K562 (cell line): ENCODE results near the gene SPTBN5. TPM values are rescaled to one million over a fixed set of nuclear protein-coding genes. Genes with fewer than 3 reads are reported as not detected.

ENCODE experiments used
- ARNT ChIP-seq, 2 experiments: fragments of 450-650 bp; IDR thresholded peaks; 2 replicates each; pipeline ENCODE4 v1.6.1; 2016; ENCODE audit warnings: mild to moderate bottlenecking in 1 of 2
- BHLHE40 ChIP-seq: IDR thresholded peaks from 2 replicates; pipeline ENCODE4 v1.6.1; 2011; ENCODE audit warnings: low read length, improper control_type of control experiment
- CHCHD3 ChIP-seq: fragments of 250-450 bp; sonication (Bioruptor Pico); IDR thresholded peaks from 2 replicates; pipeline ENCODE4 v2.1.2; 2022; ENCODE audit warnings: mild to moderate bottlenecking
- CREM ChIP-seq: IDR thresholded peaks from 2 replicates; pipeline ENCODE4 v1.6.1; 2014; ENCODE audit warnings: antibody characterized with exemption, low read depth
- EGR1 ChIP-seq: fragments of 450-650 bp; conservative IDR thresholded peaks from 2 replicates; pipeline ENCODE4 v1.6.1; 2017; ENCODE audit warnings: mild to moderate bottlenecking
- ELF1 ChIP-seq: fragments of 200-800 bp; sonication (Bioruptor generic); IDR thresholded peaks from 2 replicates; pipeline ENCODE4 v1.6.1; 2016; ENCODE audit warnings: missing genetic modification characterization, missing compliant biosample characterization
- L3MBTL2 ChIP-seq: fragments of 450-650 bp; IDR thresholded peaks from 2 replicates; pipeline ENCODE4 v1.6.1; 2016; ENCODE audit warnings: mild to moderate bottlenecking, moderate library complexity
- MAX ChIP-seq: sonication (generic); formaldehyde crosslinking; IDR thresholded peaks from 2 replicates; pipeline ENCODE4 v1.9.0; 2022; ENCODE audit warnings: mild to moderate bottlenecking, missing genetic modification reagents
- PKNOX1 ChIP-seq: fragments of 450-650 bp; IDR thresholded peaks from 2 replicates; pipeline ENCODE4 v1.6.1; 2016
- PPARD ChIP-seq: fragments of 250-450 bp; sonication (Bioruptor Pico); IDR thresholded peaks from 2 replicates; pipeline ENCODE4 v1.8.0; 2022; ENCODE audit warnings: inconsistent platforms, mild to moderate bottlenecking, moderate library complexity
- RAD21 ChIP-seq, 2 experiments: fragments of 250-450 bp in 1 of 2; fragments of 450-650 bp in 1 of 2; sonication (Bioruptor Pico) in 1 of 2; formaldehyde crosslinking in 1 of 2; IDR thresholded peaks in 1 of 2; conservative IDR thresholded peaks in 1 of 2; 2 replicates each; pipeline versions ENCODE4 v1.4.0 to v1.8.0; 2020 to 2022; ENCODE audit warnings: mild to moderate bottlenecking in 2 of 2, moderate library complexity in 1 of 2
- RFX5 ChIP-seq: IDR thresholded peaks from 2 replicates; pipeline ENCODE4 v1.6.1; 2011; ENCODE audit warnings: low read depth, mild to moderate bottlenecking, improper control_type of control experiment, low read length
- SETDB1 ChIP-seq: IDR thresholded peaks from one replicate; pipeline ENCODE4 v1.6.1; 2012; ENCODE audit warnings: low read length, control low read depth, inconsistent platforms
- SMARCA5 ChIP-seq: fragments of 450-650 bp; IDR thresholded peaks from 2 replicates; pipeline ENCODE4 v1.6.1; 2016
- SRF ChIP-seq, 2 experiments: fragments of 250-450, 450-650 bp in 1 of 2; sonication (Bioruptor Pico) in 1 of 2; sonication (generic) in 1 of 2; formaldehyde crosslinking; IDR thresholded peaks; 2 replicates each; pipeline versions ENCODE4 v1.5.0 to v1.5.1; 2020 to 2022; ENCODE audit warnings: mild to moderate bottlenecking in 1 of 2, missing genetic modification reagents in 1 of 2
- TRIM25 ChIP-seq: fragments of 450-650 bp; IDR thresholded peaks from 2 replicates; pipeline ENCODE4 v1.7.0; 2016; ENCODE audit warnings: borderline replicate concordance
- ZNF121 ChIP-seq: sonication (generic); formaldehyde crosslinking; conservative IDR thresholded peaks from 2 replicates; pipeline ENCODE4 v1.8.0; 2022; ENCODE audit warnings: missing genetic modification reagents
- ZNF184 ChIP-seq: sonication (generic); formaldehyde crosslinking; IDR thresholded peaks from 2 replicates; pipeline ENCODE4 v1.5.0; 2020; ENCODE audit warnings: missing genetic modification reagents
- ZNF431 ChIP-seq: sonication (generic); formaldehyde crosslinking; IDR thresholded peaks from 2 replicates; pipeline ENCODE4 v1.8.0; 2022; ENCODE audit warnings: mild to moderate bottlenecking, missing genetic modification reagents
- polyA plus RNA-seq, 8 experiments: library from polyadenylated mRNA; depleted of rRNA in 4 of 8; stranded (reverse) in 5 of 8; unstranded in 3 of 8; fragments of >200 nt; fragmentation: Nextera tagmentation in 2 of 8; fragmentation: Illumina TruSeq in 1 of 8; extraction: Ambion mirVana in 2 of 8; extraction: Trizol in 1 of 8; gene quantifications; 2 replicates each; pipeline versions ENCODE4 v1.2.1 to v1.2.3, GENCODE V29; 2011 to 2014; ENCODE audit warnings: inconsistent platforms in 1 of 8, missing spikeins in 1 of 8
- total RNA-seq, 7 experiments: library from RNA; depleted of rRNA in 6 of 7; stranded (reverse); fragments of >200 nt in 6 of 7; fragmentation: Illumina TruSeq in 2 of 7; extraction: Trizol in 2 of 7; gene quantifications; 2 replicates each; pipeline versions ENCODE4 v1.2.1 to v1.2.3, GENCODE V29; 2011 to 2021; ENCODE audit warnings: low replicate concordance in 1 of 7
- TF ChIP-seq, protein P1 (sequence below), 2 experiments: IDR thresholded peaks; 2 replicates each; pipeline ENCODE4 v1.6.1; 2011; ENCODE audit warnings: borderline replicate concordance in 1 of 2, control low read depth in 1 of 2, low read depth in 1 of 2, low read length in 1 of 2, mild to moderate bottlenecking in 1 of 2, mixed read lengths in 1 of 2, moderate library complexity in 1 of 2; ENCODE audit not compliant: insufficient read depth in 1 of 2, insufficient read length in 1 of 2, poor library complexity in 1 of 2, severe bottlenecking in 1 of 2; ENCODE audit errors: extremely low read depth in 1 of 2
- TF ChIP-seq, protein P2 (sequence below): fragments of 450-650 bp; formaldehyde crosslinking; IDR thresholded peaks from 2 replicates; pipeline ENCODE4 v1.4.0; 2022; ENCODE audit warnings: missing genetic modification characterization
- TF ChIP-seq, protein P3 (sequence below): IDR thresholded peaks from 2 replicates; pipeline ENCODE4 v1.6.1; 2016; ENCODE audit warnings: missing genetic modification characterization, missing compliant biosample characterization

SPTBN5 gene
- total and polyA plus RNA-seq, 9 of the 15 experiments (the other 6 are each of a cell fraction or from before 2014, with no cell fraction given), result 0.02 TPM; not detected in 8

GRCh38 chr15:41917767-41918430 lies 24.0 kb upstream of the SPTBN5 start (continued):
- TF ChIP-seq PKNOX1 (no peak), L3MBTL2 (peak; percentile 89), RAD21 (CRISPR knock-in tag; conservative IDR thresholded peaks at IDR 0.05 in 1 of 2, IDR thresholded peaks at IDR 0.05 in 1 of 2) (no peak), PPARD (CRISPR knock-in tag) (no peak), CREM (0 out of 2 replicates have a peak, but pooled peaks have one; percentile 6), TRIM25 (no peak), ELF1 (no peak), RFX5 (no peak), SRF (CRISPR knock-in tag; IDR thresholded peaks at IDR 0.05) (no peak), ARNT (IDR thresholded peaks at IDR 0.05) (no peak), ZNF184 (CRISPR knock-in tag) (no peak), CHCHD3 (CRISPR knock-in tag) (no peak), ZNF121 (no peak), MAX (CRISPR knock-in tag) (peak; percentile 83), SETDB1 (no peak), SMARCA5 (no peak), BHLHE40 (peak; percentile 96), ZNF431 (no peak), EGR1 (no peak)
- TF ChIP-seq, protein P1, sequence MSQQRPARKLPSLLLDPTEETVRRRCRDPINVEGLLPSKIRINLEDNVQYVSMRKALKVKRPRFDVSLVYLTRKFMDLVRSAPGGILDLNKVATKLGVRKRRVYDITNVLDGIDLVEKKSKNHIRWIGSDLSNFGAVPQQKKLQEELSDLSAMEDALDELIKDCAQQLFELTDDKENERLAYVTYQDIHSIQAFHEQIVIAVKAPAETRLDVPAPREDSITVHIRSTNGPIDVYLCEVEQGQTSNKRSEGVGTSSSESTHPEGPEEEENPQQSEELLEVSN (IDR thresholded peaks at IDR 0.05; ENCODE audit: borderline replicate concordance in 1 of 2, extremely low read depth in 1 of 2, insufficient read depth in 1 of 2, insufficient read length in 1 of 2, low read depth in 1 of 2, low read length in 1 of 2, poor library complexity in 1 of 2, severe bottlenecking in 1 of 2), result peak; percentile 50 to 71
- TF ChIP-seq, protein P2, sequence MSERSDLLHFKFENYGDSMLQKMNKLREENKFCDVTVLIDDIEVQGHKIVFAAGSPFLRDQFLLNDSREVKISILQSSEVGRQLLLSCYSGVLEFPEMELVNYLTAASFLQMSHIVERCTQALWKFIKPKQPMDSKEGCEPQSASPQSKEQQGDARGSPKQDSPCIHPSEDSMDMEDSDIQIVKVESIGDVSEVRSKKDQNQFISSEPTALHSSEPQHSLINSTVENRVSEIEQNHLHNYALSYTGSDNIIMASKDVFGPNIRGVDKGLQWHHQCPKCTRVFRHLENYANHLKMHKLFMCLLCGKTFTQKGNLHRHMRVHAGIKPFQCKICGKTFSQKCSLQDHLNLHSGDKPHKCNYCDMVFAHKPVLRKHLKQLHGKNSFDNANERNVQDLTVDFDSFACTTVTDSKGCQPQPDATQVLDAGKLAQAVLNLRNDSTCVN, result no peak
- TF ChIP-seq, protein P3, sequence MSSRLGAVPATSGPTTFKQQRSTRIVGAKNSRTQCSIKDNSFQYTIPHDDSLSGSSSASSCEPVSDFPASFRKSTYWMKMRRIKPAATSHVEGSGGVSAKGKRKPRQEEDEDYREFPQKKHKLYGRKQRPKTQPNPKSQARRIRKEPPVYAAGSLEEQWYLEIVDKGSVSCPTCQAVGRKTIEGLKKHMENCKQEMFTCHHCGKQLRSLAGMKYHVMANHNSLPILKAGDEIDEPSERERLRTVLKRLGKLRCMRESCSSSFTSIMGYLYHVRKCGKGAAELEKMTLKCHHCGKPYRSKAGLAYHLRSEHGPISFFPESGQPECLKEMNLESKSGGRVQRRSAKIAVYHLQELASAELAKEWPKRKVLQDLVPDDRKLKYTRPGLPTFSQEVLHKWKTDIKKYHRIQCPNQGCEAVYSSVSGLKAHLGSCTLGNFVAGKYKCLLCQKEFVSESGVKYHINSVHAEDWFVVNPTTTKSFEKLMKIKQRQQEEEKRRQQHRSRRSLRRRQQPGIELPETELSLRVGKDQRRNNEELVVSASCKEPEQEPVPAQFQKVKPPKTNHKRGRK (tag), result no peak
